B cell (primary cell): ENCODE measurements around the gene SMIM36.

ENCODE experiments used
- CTCF ChIP-seq: fragments of 200-600 bp; IDR thresholded peaks from one replicate; pipeline ENCODE4 v1.8.0; 2022; ENCODE audit warnings: antibody characterized with exemption, mild to moderate bottlenecking
- EZH2 ChIP-seq: IDR thresholded peaks from 2 replicates; pipeline ENCODE4 v1.6.1; 2012; ENCODE audit warnings: borderline replicate concordance, low read depth, mild to moderate bottlenecking, moderate library complexity, low read length; ENCODE audit not compliant: insufficient read depth, poor library complexity, severe bottlenecking

DNA sequence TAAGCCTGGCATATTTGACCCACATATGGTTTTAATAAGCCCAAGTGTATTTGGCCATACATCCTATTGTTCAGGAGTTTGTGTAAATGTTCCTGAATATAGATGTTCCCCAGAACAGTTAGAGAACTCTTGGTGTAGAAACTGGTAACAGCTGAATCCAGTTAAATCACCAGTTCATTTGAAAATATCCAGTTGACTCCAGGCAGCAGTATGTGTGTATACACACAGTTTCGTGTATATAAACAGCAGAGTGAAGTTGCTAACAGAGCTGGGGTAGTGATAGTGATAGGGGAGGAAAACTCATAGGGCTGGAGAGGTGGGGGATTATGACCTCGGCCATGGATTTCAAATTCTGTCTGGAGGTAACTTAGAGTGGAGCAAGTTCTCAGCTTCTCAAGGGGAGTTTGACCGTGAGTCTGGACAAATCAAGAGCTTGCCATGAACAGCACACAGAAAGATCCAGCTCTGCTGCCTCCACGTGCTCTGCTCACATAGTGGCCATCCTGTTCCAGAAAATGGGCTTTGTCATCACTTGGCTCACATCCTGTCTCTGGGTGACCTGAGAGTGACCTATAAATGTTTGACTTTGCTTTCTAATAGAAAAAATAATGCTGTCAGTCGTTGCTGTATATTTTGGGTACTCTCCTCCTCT, 59.0 kb downstream of the SMIM36 start:
- TF ChIP-seq CTCF (no peak), EZH2 (no peak)
